Astrocyte (in vitro differentiated cells and primary cell): Measurements from ENCODE around the gene ASB6. TPM values are rescaled to one million over a fixed set of nuclear protein-coding genes. Genes with fewer than 3 reads are reported as not detected.

Source experiments
- DNase-seq: peaks from one replicate; pipeline ENCODE4 v3.0.0-alpha.2; 2010; ENCODE audit warnings: low read depth
- FAIRE-seq: peaks from 2 replicates; lab custom pipeline; 2011; peaks lifted over from hg19 to GRCh38; lab: Jason Lieb, UNC
- H2AFZ ChIP-seq: 2 replicates; pipeline ENCODE4 v1.6.0; 2012; ENCODE audit warnings: low read depth, low read length, inconsistent platforms
- H3K27ac ChIP-seq: 2 replicates; pipeline ENCODE4 v1.5.1; 2011; ENCODE audit warnings: low read depth, low read length, inconsistent platforms
- H3K27me3 ChIP-seq: 2 replicates; pipeline ENCODE4 v1.6.0; 2011; ENCODE audit warnings: low read length, inconsistent platforms; ENCODE audit not compliant: insufficient read depth
- H3K36me3 ChIP-seq: 2 replicates; pipeline ENCODE4 v1.5.1; 2011; ENCODE audit warnings: low read length, inconsistent platforms; ENCODE audit not compliant: insufficient read depth
- H3K4me1 ChIP-seq: 2 replicates; pipeline ENCODE4 v1.5.1; 2011; ENCODE audit warnings: low read length, inconsistent platforms; ENCODE audit not compliant: insufficient read depth
- H3K4me2 ChIP-seq: 2 replicates; pipeline ENCODE4 v1.6.0; 2012; ENCODE audit warnings: low read length, inconsistent platforms
- H3K4me3 ChIP-seq: 2 replicates; pipeline ENCODE4 v1.5.1; 2011; ENCODE audit warnings: low read depth, mild to moderate bottlenecking, low read length, inconsistent platforms; ENCODE audit not compliant: insufficient read depth
- H3K79me2 ChIP-seq: 2 replicates; pipeline ENCODE4 v1.6.0; 2012; ENCODE audit warnings: mild to moderate bottlenecking, low read length, inconsistent platforms; ENCODE audit not compliant: insufficient read depth
- H3K9ac ChIP-seq: 2 replicates; pipeline ENCODE4 v1.6.0; 2012; ENCODE audit warnings: mild to moderate bottlenecking, low read length, inconsistent platforms
- H3K9me3 ChIP-seq: 2 replicates; pipeline ENCODE4 v1.5.1; 2012; ENCODE audit warnings: low read depth, mild to moderate bottlenecking, low read length, inconsistent platforms; ENCODE audit not compliant: insufficient read depth
- H4K20me1 ChIP-seq: 2 replicates; pipeline ENCODE4 v1.6.0; 2012; ENCODE audit warnings: low read length, inconsistent platforms; ENCODE audit not compliant: insufficient read depth
- H3K27ac Mint-ChIP-seq: one replicate; pipeline ENCODE4 v1.8.0; 2021; ENCODE audit warnings: mild to moderate bottlenecking, mixed read lengths; ENCODE audit not compliant: unreplicated experiment
- H3K27me3 Mint-ChIP-seq: one replicate; pipeline ENCODE4 v1.8.0; 2021; ENCODE audit warnings: low read depth, mixed read lengths; ENCODE audit not compliant: unreplicated experiment
- H3K36me3 Mint-ChIP-seq: one replicate; pipeline ENCODE4 v1.8.0; 2021; ENCODE audit warnings: low read depth, mixed read lengths; ENCODE audit not compliant: unreplicated experiment
- H3K4me1 Mint-ChIP-seq: one replicate; pipeline ENCODE4 v1.8.0; 2021; ENCODE audit warnings: low read depth, mixed read lengths; ENCODE audit not compliant: unreplicated experiment
- H3K4me3 Mint-ChIP-seq: one replicate; pipeline ENCODE4 v1.8.0; 2021; ENCODE audit warnings: mild to moderate bottlenecking, moderate library complexity, mixed read lengths; ENCODE audit not compliant: unreplicated experiment
- H3K9me3 Mint-ChIP-seq: one replicate; pipeline ENCODE4 v1.8.0; 2021; ENCODE audit warnings: mild to moderate bottlenecking, mixed read lengths; ENCODE audit not compliant: unreplicated experiment
- CTCF ChIP-seq: IDR thresholded peaks from 2 replicates; pipeline ENCODE4 v1.5.1; 2011; ENCODE audit warnings: low read depth, mild to moderate bottlenecking, inconsistent platforms, low read length, moderate library complexity; ENCODE audit not compliant: insufficient read depth
- EZH2 ChIP-seq: IDR thresholded peaks from 2 replicates; pipeline ENCODE4 v1.6.1; 2012; ENCODE audit warnings: mild to moderate bottlenecking, low read length, inconsistent platforms; ENCODE audit not compliant: insufficient read depth
- total RNA-seq: library from RNA; stranded (reverse); gene quantifications from 2 replicates; pipeline ENCODE4 v1.2.1, GENCODE V29; 2021

The ASB6 gene
- total RNA-seq, 1 donor from 2014 or later, result 24.3 TPM

- no peak overlapping the region for H3K27ac ChIP-seq
- H3K4me1 ChIP-seq, result peaks cover 21% of the 10 kb centered on the region
- no peak overlapping the region for H3K4me3 ChIP-seq
- H4K20me1 ChIP-seq, result no peaks in the 10 kb centered on the region
- no peaks in the 10 kb centered on the region for H3K36me3 ChIP-seq
- H3K9me3 ChIP-seq, result no peaks in the 10 kb centered on the region
- H3K27ac Mint-ChIP-seq, result no peak overlapping the region
- no peaks in the 10 kb centered on the region for H3K27me3 Mint-ChIP-seq
- DNase-seq (no peak), FAIRE-seq (no peak)
- no peaks in the 10 kb centered on the region for H3K27me3 ChIP-seq
- H3K9me3 Mint-ChIP-seq, result peaks cover 2% of the 10 kb centered on the region
- TF ChIP-seq CTCF, result no peak
- TF ChIP-seq EZH2, result no peak
- H3K9ac ChIP-seq, result no peak overlapping the region
- no peak overlapping the region for H2AFZ ChIP-seq
- H3K79me2 ChIP-seq, result no peaks in the 10 kb centered on the region
- H3K4me1 Mint-ChIP-seq, result peaks cover 8% of the 10 kb centered on the region
- H3K36me3 Mint-ChIP-seq, result no peaks in the 10 kb centered on the region
- no peak overlapping the region for H3K4me3 Mint-ChIP-seq
- no peak overlapping the region for H3K4me2 ChIP-seq
Measured at GRCh38 chr9:129615407-129616285, 26.3 kb downstream of the ASB6 start.

- no peaks in the 10 kb centered on the region for H4K20me1 ChIP-seq
Measured at GRCh38 chr9:129614932-129615331, 27.0 kb downstream of the ASB6 start.

More at GRCh38 chr9:129614932-129615331, 27.0 kb downstream of the ASB6 start:
- Mint-ChIP-seq H3K9me3 (peaks cover 2% of the 10 kb centered on the region), H3K27ac (no peak overlapping the region), H3K4me1 (peaks cover 9% of the 10 kb centered on the region), H3K27me3 (no peaks in the 10 kb centered on the region), H3K36me3 (no peaks in the 10 kb centered on the region), H3K4me3 (no peak overlapping the region)
- Histone ChIP-seq H3K4me2 (no peak overlapping the region), H3K79me2 (no peaks in the 10 kb centered on the region), H3K9ac (no peak overlapping the region), H3K27me3 (no peaks in the 10 kb centered on the region), H3K27ac (no peak overlapping the region), H3K36me3 (no peaks in the 10 kb centered on the region), H3K4me3 (no peak overlapping the region), H2AFZ (no peak overlapping the region), H3K4me1 (peaks cover 18% of the 10 kb centered on the region), H3K9me3 (no peaks in the 10 kb centered on the region)
- FAIRE-seq (no peak), DNase-seq (no peak)
- TF ChIP-seq CTCF, result no peak
- TF ChIP-seq EZH2, result no peak
